SK-N-SH treated with all-trans-retinoic acid at 6 μM for 48 hours (cell line): ENCODE data around the gene RUNX3.

Experiments used
- ATAC-seq: fragments of 200-7000 bp; cut with Tn5 transposase; 3 replicates; pipeline ENCODE4 v1.9.1; 2020; ENCODE audit warnings: mild to moderate bottlenecking, moderate library complexity
- BACH2 ChIP-seq: fragments of 250-450 bp; sonication (Bioruptor Pico); IDR thresholded peaks from 2 replicates; pipeline ENCODE4 v1.9.0; 2021; ENCODE audit warnings: mild to moderate bottlenecking, borderline replicate concordance
- CSDC2 ChIP-seq: fragments of 250-450 bp; sonication (Bioruptor Pico); IDR thresholded peaks from 2 replicates; pipeline ENCODE4 v1.5.0; 2020; ENCODE audit warnings: mild to moderate bottlenecking, moderate library complexity
- ESRRG ChIP-seq: fragments of 250-450 bp; sonication (Bioruptor Pico); IDR thresholded peaks from 2 replicates; pipeline ENCODE4 v1.6.1; 2021; ENCODE audit warnings: mild to moderate bottlenecking
- GLIS3 ChIP-seq: fragments of 250-450 bp; sonication (Bioruptor Pico); IDR thresholded peaks from 2 replicates; pipeline ENCODE4 v1.5.0; 2020; ENCODE audit warnings: mild to moderate bottlenecking, moderate library complexity
- OSR1 ChIP-seq: fragments of 250-450 bp; sonication (Bioruptor Pico); IDR thresholded peaks from 2 replicates; pipeline ENCODE4 v1.8.0; 2022; ENCODE audit warnings: moderate library complexity, mild to moderate bottlenecking, inconsistent platforms
- PATZ1 ChIP-seq: fragments of 250-450 bp; sonication (Bioruptor Pico); IDR thresholded peaks from 2 replicates; pipeline ENCODE4 v1.8.0; 2020; ENCODE audit warnings: mild to moderate bottlenecking, moderate library complexity, borderline replicate concordance
- PPARA ChIP-seq: fragments of 250-450 bp; sonication (Bioruptor Pico); IDR thresholded peaks from 2 replicates; pipeline ENCODE4 v1.5.0; 2020; ENCODE audit warnings: mild to moderate bottlenecking, borderline replicate concordance
- RARB ChIP-seq: fragments of 250-450 bp; sonication (Bioruptor Pico); IDR thresholded peaks from 2 replicates; pipeline ENCODE4 v1.8.0; 2021; ENCODE audit warnings: mild to moderate bottlenecking, moderate library complexity
- TCF4 ChIP-seq: fragments of 250-450 bp; sonication (Bioruptor Pico); IDR thresholded peaks from 2 replicates; pipeline ENCODE4 v1.8.0; 2021; ENCODE audit warnings: mild to moderate bottlenecking, moderate library complexity, borderline replicate concordance
- ZC3H10 ChIP-seq: fragments of 250-450 bp; sonication (Bioruptor Pico); IDR thresholded peaks from 2 replicates; pipeline ENCODE4 v1.5.1; 2021; ENCODE audit warnings: mild to moderate bottlenecking, moderate library complexity
- ZFP3 ChIP-seq: fragments of 250-450 bp; sonication (Bioruptor Pico); IDR thresholded peaks from 2 replicates; pipeline ENCODE4 v1.5.0; 2020; ENCODE audit warnings: mild to moderate bottlenecking, moderate library complexity
- ZFP30 ChIP-seq: fragments of 450-650 bp; formaldehyde crosslinking; IDR thresholded peaks from 2 replicates; pipeline ENCODE4 v1.5.0; 2022; ENCODE audit warnings: mild to moderate bottlenecking, moderate library complexity
- ZNF70 ChIP-seq: fragments of 450-650 bp; formaldehyde crosslinking; IDR thresholded peaks from 2 replicates; pipeline ENCODE4 v1.5.0; 2020; ENCODE audit warnings: mild to moderate bottlenecking, moderate library complexity
- ZNF8 ChIP-seq: fragments of 450-650 bp; formaldehyde crosslinking; IDR thresholded peaks from 2 replicates; pipeline ENCODE4 v1.5.0; 2020; ENCODE audit warnings: mild to moderate bottlenecking, moderate library complexity
- TF ChIP-seq, protein P1 (sequence below): fragments of 250-450 bp; sonication (Bioruptor Pico); IDR thresholded peaks from 2 replicates; pipeline ENCODE4 v1.5.1; 2020; ENCODE audit warnings: low read depth, mild to moderate bottlenecking, moderate library complexity
- TF ChIP-seq, protein P2 (sequence below): fragments of 250-450 bp; sonication (Bioruptor Pico); IDR thresholded peaks from 2 replicates; pipeline ENCODE4 v1.5.1; 2021; ENCODE audit warnings: mild to moderate bottlenecking, moderate library complexity
- TF ChIP-seq, protein P3 (sequence below): fragments of 250-450 bp; sonication (Bioruptor Pico); IDR thresholded peaks from 2 replicates; pipeline ENCODE4 v1.5.0; 2020; ENCODE audit warnings: mild to moderate bottlenecking, moderate library complexity
- TF ChIP-seq, protein P4 (sequence below): fragments of 250-450 bp; sonication (Bioruptor Pico); IDR thresholded peaks from 2 replicates; pipeline ENCODE4 v1.8.0; 2021; ENCODE audit warnings: low read depth, mild to moderate bottlenecking, moderate library complexity, borderline replicate concordance

The RUNX3 gene

GRCh38 chr1:24866211-24867083, 63.6 kb downstream of the RUNX3 start:
- ATAC-seq: no peak
- no peak for TF ChIP-seq ZC3H10
- TF ChIP-seq PPARA (CRISPR knock-in tag): no peak
- TF ChIP-seq TCF4 (CRISPR knock-in tag): no peak
- TF ChIP-seq ZFP30: no peak
- no peak for TF ChIP-seq BACH2 (CRISPR knock-in tag)
- no peak for TF ChIP-seq OSR1 (CRISPR knock-in tag)
- TF ChIP-seq ESRRG: no peak

DNA sequence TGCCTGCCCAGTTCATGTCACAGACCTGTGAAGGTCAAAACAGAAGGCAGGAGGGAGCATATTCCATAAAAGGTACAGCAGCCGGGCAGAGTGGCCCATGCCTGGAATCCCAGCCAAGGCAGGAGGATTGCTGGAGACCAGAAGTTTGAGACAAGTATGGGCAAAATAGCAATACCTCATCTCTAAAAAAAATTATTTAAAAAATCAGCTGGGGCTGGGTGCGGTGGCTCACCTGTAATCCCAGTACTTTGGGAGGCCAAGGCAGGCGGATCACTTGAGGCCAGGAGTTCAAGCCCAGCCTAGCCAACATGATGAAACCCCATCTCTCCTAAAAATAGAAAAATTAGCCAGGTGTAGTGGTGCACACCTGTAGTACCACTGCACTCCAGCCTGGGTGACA, 64.5 kb downstream of the RUNX3 start:
- ATAC-seq: no peak
- TF ChIP-seq, protein P1, sequence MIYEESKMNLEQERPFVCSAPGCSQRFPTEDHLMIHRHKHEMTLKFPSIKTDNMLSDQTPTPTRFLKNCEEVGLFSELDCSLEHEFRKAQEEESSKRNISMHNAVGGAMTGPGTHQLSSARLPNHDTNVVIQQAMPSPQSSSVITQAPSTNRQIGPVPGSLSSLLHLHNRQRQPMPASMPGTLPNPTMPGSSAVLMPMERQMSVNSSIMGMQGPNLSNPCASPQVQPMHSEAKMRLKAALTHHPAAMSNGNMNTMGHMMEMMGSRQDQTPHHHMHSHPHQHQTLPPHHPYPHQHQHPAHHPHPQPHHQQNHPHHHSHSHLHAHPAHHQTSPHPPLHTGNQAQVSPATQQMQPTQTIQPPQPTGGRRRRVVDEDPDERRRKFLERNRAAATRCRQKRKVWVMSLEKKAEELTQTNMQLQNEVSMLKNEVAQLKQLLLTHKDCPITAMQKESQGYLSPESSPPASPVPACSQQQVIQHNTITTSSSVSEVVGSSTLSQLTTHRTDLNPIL: no peak
- no peak for TF ChIP-seq ZFP3
- TF ChIP-seq, all 23 proteins: peak for 0

- no peak for ATAC-seq
- no peak for TF ChIP-seq PATZ1 (CRISPR knock-in tag)
- TF ChIP-seq ZC3H10: no peak
- TF ChIP-seq, protein P1: no peak
- TF ChIP-seq CSDC2: no peak
- TF ChIP-seq ZNF8 (CRISPR knock-in tag): no peak
- TF ChIP-seq, protein P2, sequence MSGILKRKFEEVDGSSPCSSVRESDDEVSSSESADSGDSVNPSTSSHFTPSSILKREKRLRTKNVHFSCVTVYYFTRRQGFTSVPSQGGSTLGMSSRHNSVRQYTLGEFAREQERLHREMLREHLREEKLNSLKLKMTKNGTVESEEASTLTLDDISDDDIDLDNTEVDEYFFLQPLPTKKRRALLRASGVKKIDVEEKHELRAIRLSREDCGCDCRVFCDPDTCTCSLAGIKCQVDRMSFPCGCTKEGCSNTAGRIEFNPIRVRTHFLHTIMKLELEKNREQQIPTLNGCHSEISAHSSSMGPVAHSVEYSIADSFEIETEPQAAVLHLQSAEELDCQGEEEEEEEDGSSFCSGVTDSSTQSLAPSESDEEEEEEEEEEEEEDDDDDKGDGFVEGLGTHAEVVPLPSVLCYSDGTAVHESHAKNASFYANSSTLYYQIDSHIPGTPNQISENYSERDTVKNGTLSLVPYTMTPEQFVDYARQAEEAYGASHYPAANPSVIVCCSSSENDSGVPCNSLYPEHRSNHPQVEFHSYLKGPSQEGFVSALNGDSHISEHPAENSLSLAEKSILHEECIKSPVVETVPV (CRISPR knock-in tag): no peak
- no peak for TF ChIP-seq ZFP3
- no peak for TF ChIP-seq ESRRG
- TF ChIP-seq, protein P3, sequence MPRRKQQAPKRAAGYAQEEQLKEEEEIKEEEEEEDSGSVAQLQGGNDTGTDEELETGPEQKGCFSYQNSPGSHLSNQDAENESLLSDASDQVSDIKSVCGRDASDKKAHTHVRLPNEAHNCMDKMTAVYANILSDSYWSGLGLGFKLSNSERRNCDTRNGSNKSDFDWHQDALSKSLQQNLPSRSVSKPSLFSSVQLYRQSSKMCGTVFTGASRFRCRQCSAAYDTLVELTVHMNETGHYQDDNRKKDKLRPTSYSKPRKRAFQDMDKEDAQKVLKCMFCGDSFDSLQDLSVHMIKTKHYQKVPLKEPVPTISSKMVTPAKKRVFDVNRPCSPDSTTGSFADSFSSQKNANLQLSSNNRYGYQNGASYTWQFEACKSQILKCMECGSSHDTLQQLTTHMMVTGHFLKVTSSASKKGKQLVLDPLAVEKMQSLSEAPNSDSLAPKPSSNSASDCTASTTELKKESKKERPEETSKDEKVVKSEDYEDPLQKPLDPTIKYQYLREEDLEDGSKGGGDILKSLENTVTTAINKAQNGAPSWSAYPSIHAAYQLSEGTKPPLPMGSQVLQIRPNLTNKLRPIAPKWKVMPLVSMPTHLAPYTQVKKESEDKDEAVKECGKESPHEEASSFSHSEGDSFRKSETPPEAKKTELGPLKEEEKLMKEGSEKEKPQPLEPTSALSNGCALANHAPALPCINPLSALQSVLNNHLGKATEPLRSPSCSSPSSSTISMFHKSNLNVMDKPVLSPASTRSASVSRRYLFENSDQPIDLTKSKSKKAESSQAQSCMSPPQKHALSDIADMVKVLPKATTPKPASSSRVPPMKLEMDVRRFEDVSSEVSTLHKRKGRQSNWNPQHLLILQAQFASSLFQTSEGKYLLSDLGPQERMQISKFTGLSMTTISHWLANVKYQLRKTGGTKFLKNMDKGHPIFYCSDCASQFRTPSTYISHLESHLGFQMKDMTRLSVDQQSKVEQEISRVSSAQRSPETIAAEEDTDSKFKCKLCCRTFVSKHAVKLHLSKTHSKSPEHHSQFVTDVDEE: no peak
- TF ChIP-seq, protein P4, sequence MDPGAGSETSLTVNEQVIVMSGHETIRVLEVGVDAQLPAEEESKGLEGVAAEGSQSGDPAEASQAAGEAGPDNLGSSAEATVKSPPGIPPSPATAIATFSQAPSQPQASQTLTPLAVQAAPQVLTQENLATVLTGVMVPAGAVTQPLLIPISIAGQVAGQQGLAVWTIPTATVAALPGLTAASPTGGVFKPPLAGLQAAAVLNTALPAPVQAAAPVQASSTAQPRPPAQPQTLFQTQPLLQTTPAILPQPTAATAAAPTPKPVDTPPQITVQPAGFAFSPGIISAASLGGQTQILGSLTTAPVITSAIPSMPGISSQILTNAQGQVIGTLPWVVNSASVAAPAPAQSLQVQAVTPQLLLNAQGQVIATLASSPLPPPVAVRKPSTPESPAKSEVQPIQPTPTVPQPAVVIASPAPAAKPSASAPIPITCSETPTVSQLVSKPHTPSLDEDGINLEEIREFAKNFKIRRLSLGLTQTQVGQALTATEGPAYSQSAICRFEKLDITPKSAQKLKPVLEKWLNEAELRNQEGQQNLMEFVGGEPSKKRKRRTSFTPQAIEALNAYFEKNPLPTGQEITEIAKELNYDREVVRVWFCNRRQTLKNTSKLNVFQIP (CRISPR knock-in tag): no peak
- no peak for TF ChIP-seq GLIS3 (CRISPR knock-in tag)
- no peak for TF ChIP-seq ZNF70 (CRISPR knock-in tag)
- no peak for TF ChIP-seq RARB (CRISPR knock-in tag)
- TF ChIP-seq BACH2 (CRISPR knock-in tag): no peak
Observed at GRCh38 chr1:24865168-24865567, 64.9 kb downstream of the RUNX3 start.
